Heart left ventricle (tissue), 16 donors: ENCODE measurements around the gene UBAP1. TPM values are rescaled to one million over a fixed set of nuclear protein-coding genes. Genes with fewer than 3 reads are reported as not detected.
"Not testable (repeated sequence)": the region's sequence is repeated elsewhere in the genome, so short reads cannot be mapped to it uniquely, and the experiment has no call there.

Experiments
- ATAC-seq, 4 donors: fragments of 200-7000 bp; cut with Tn5 transposase; one replicate each; pipeline ENCODE4 v1.9.1; 2020 to 2022; ENCODE audit warnings: moderate library complexity in 4 of 4, mild to moderate bottlenecking in 3 of 4, moderate number of reproducible peaks in 1 of 4
- DNase-seq, 5 donors: peaks; one replicate each; pipeline ENCODE4 v3.0.0-alpha.2; 2020
- H3K27ac ChIP-seq, 12 donors: fragments of 200-600 bp; sonication (generic) in 4 of 12; one replicate each; pipeline versions ENCODE4 v1.5.0 to v1.8.0; 2016 to 2022; ENCODE audit warnings: mild to moderate bottlenecking in 2 of 12
- H3K27me3 ChIP-seq, 9 donors: fragments of 200-600 bp; sonication (generic) in 2 of 9; one replicate each; pipeline versions ENCODE4 v1.5.1 to v1.8.0; 2016 to 2022; ENCODE audit warnings: mild to moderate bottlenecking in 3 of 9
- H3K36me3 ChIP-seq, 9 donors: fragments of 200-600 bp; sonication (generic) in 2 of 9; one replicate each; pipeline versions ENCODE4 v1.5.0 to v1.8.0; 2018 to 2022; ENCODE audit warnings: mild to moderate bottlenecking in 2 of 9
- H3K4me1 ChIP-seq, 12 donors: fragments of 200-600 bp; sonication (generic) in 4 of 12; one replicate each; pipeline versions ENCODE4 v1.5.0 to v1.8.0; 2016 to 2022; ENCODE audit warnings: mild to moderate bottlenecking in 3 of 12
- H3K4me3 ChIP-seq, 12 donors: fragments of 200-600 bp; sonication (generic) in 4 of 12; one replicate each; pipeline versions ENCODE4 v1.5.0 to v1.8.0; 2017 to 2022; ENCODE audit warnings: mild to moderate bottlenecking in 9 of 12, moderate library complexity in 4 of 12
- H3K9me3 ChIP-seq, 12 donors: fragments of 200-600 bp; sonication (generic) in 4 of 12; one replicate each; pipeline versions ENCODE4 v1.5.0 to v1.8.0; 2016 to 2022; ENCODE audit warnings: mild to moderate bottlenecking in 1 of 12
- CTCF ChIP-seq, 12 donors: fragments of 200-600 bp; sonication (generic) in 4 of 12; IDR thresholded peaks; one replicate each; pipeline versions ENCODE4 v1.5.0 to v1.8.0; 2018 to 2022; ENCODE audit warnings: antibody characterized with exemption in 12 of 12, mild to moderate bottlenecking in 5 of 12
- POLR2A ChIP-seq, 2 donors: fragments of 450-650 bp; IDR thresholded peaks; one replicate each; pipeline ENCODE4 v1.6.1; 2017; ENCODE audit warnings: antibody characterized with exemption in 2 of 2, mild to moderate bottlenecking in 2 of 2, moderate library complexity in 2 of 2
- WGBS, 4 donors: extraction: QIAGEN DNeasy Blood & Tissue Kit in 2 of 4; methylation state at CpG; one replicate each; pipeline versions ENCODE4 v1.1.5 to v1.1.7; 2013 to 2018; 5-methylcytosine and 5-hydroxymethylcytosine counted together
- intact Hi-C, 10 donors: fragments of 100-400 bp; cut with DNase I; formaldehyde crosslinking; loops; one replicate each; pipeline versions ENCODE4 v1.11.1 to v1.14.2; 2022
- polyA plus RNA-seq, 2 donors: library from polyadenylated mRNA; stranded (reverse); fragments of 200-250 nt; gene quantifications; one replicate each; pipeline ENCODE4 v1.2.3, GENCODE V29; 2013
- total RNA-seq, 9 donors: library from RNA; depleted of rRNA in 2 of 9; stranded (reverse); fragments of >200 nt in 2 of 9; fragmentation: NEBNext Ultra II Directional in 3 of 9; extraction: Animal tissue kit (Norgen Biotek cat#: 25700) in 3 of 9; gene quantifications; one replicate each; pipeline versions ENCODE4 v1.1.0 to v1.2.4, GENCODE V29; 2016 to 2023
- donor health status: ischemic (EF 13 %, LVEDD 7.1; RV severe dilation, severe dysfunction).
- donor health status: healthy with polysubstance abuse.
- donor health status: DM: no; HTN: yes; CAD: no.
- donor health status: DM: no; HTN: no; CAD: no.
- donor health status: ischemic (EF 25% LVEDD 6.9; RV normal size, moderate dysfunction).
- donor health status: ischemic (EF 25% LVEDD 5.7; RV mildly dilated, moderate dysfunction).
- donor health status: healthy.
- donor health status: DM: yes; HTN: yes; CAD: no.
- donor health status: ischemic (EF 35%, LVEDD 5.7; RV mildly dilated, moderate dysfunction).
- donor health status: nonischemic (EF 11% LVEDD 7.7; RV severe dilation, severe dysfunction).
- donor health status: DM: yes; HTN: yes; CAD: no.
- donor health status: PGD.
- donor health status: ischemic (EF 29% LVEDD 5.4; RV normal size, mild dysfunction).
- donor health status: nonischemic (EF 23%, LVEDD 6.1; RV moderate dilation, normal function).

The UBAP1 gene
- total and polyA plus RNA-seq, 11 donors: 18.7 to 66.1 (median 43.1) TPM

- peaks cover 0 to 29% (median 7%) of the 10 kb centered on the region in 12 donors for H3K4me1 ChIP-seq
- intact Hi-C loops: no loop called here
- DNase-seq (no peak), ATAC-seq (no peak)
- H3K4me3 ChIP-seq: no peak overlapping the region
- H3K27me3 ChIP-seq: no peaks in the 10 kb centered on the region
- H3K27ac ChIP-seq: no peak overlapping the region
- peaks cover 0 to 30% (median 6%) of the 10 kb centered on the region in 9 donors for H3K36me3 ChIP-seq
- TF ChIP-seq CTCF (IDR thresholded peaks at IDR 0.05) (no peak), POLR2A (IDR thresholded peaks at IDR 0.05) (no peak)
- no peaks in the 10 kb centered on the region for H3K9me3 ChIP-seq
- WGBS, 4 donors: 91 to 96% (median 93%) methylated on average over 12 of the region's 12 CpGs
Measured at GRCh38 chr9:34224349-34224748, 45.5 kb downstream of the UBAP1 start.

- Histone ChIP-seq H3K36me3 (peaks cover 0 to 23% (median 6%) of the 10 kb centered on the region in 9 donors), H3K4me1 (peaks cover 0 to 29% (median 7%) of the 10 kb centered on the region in 12 donors)
- H3K27ac ChIP-seq, H3K4me3 ChIP-seq, ATAC-seq, H3K9me3 ChIP-seq, DNase-seq, H3K27me3 ChIP-seq, intact Hi-C loops: not testable (repeated sequence)
- 92 to 98% (median 96%) methylated on average over 9 of the region's 9 CpGs for WGBS, 4 donors
Measured at GRCh38 chr9:34226144-34226760, 47.4 kb downstream of the UBAP1 start.

GRCh38 chr9:34227445-34227844 lies 48.6 kb downstream of the UBAP1 start:
- ATAC-seq (no peak), DNase-seq (no peak)
- H3K27me3 ChIP-seq: no peaks in the 10 kb centered on the region
- H3K4me1 ChIP-seq: peaks cover 0 to 19% (median 3%) of the 10 kb centered on the region in 12 donors
- no peak overlapping the region for H3K4me3 ChIP-seq
- peaks cover 0 to 26% (median 6%) of the 10 kb centered on the region in 9 donors for H3K36me3 ChIP-seq
- H3K27ac ChIP-seq: no peak overlapping the region
- H3K9me3 ChIP-seq: no peaks in the 10 kb centered on the region
- intact Hi-C loops: no loop called here
- WGBS, 4 donors: 71 to 99% (median 97%) methylated on average over 2 of the region's 2 CpGs
- TF ChIP-seq POLR2A (IDR thresholded peaks at IDR 0.05) (no peak), CTCF (IDR thresholded peaks at IDR 0.05) (no peak)

- no peak for ATAC-seq
- 89 to 94% (median 93%) methylated on average over 4 of the region's 4 CpGs for WGBS, 4 donors
- TF ChIP-seq POLR2A (IDR thresholded peaks at IDR 0.05): no peak
- no peak for TF ChIP-seq CTCF (IDR thresholded peaks at IDR 0.05)
- Histone ChIP-seq H3K9me3 (no peaks in the 10 kb centered on the region), H3K4me1 (peaks cover 0 to 6% (median 0%) of the 10 kb centered on the region in 12 donors), H3K27ac (no peak overlapping the region), H3K27me3 (no peaks in the 10 kb centered on the region), H3K36me3 (peaks cover 0 to 33% (median 16%) of the 10 kb centered on the region in 9 donors), H3K4me3 (no peak overlapping the region)
- intact Hi-C loops: loop anchor here in 1 of 10 donors (10.0 kb wide), 1 partner anchor 46 kb away; no protein-coding TSS in a partner anchor
- DNase-seq: no peak
Measured at GRCh38 chr9:34230556-34230955, 51.7 kb downstream of the UBAP1 start.
